Measurements from ENCODE around the gene GOLM1.

The GOLM1 gene

GRCh38 chr9:86093788-86094555 lies 5.4 kb downstream of the GOLM1 start (continued):
- no peak for TF ChIP-seq PBX3 (CRISPR knock-in tag; IDR thresholded peaks at IDR 0.05)
- TF ChIP-seq ZNF670 (tag by site-specific recombination; IDR thresholded peaks at IDR 0.05; ENCODE audit: low read depth): no peak
- TF ChIP-seq GLIS1 (tag by site-specific recombination; IDR thresholded peaks at IDR 0.05): no peak
- TF ChIP-seq ZNF561 (tag by site-specific recombination; IDR thresholded peaks at IDR 0.05; ENCODE audit: borderline replicate concordance): peak; percentile 65; the same call in 1 of the 2 replicates

- Histone ChIP-seq H3K27ac (ENCODE audit: extremely low read depth, low read depth, low read length) (no peak overlapping the region), H3K4me1 (ENCODE audit: control insufficient read depth, insufficient read depth, low read length) (peaks cover 7% of the 10 kb centered on the region), H3K36me3 (ENCODE audit: control insufficient read depth in 2 of 2, insufficient read depth in 1 of 2, low read length in 2 of 2) (no peaks in the 10 kb centered on the region; a peak in 1 of 3 replicates), H3K9me3 (ENCODE audit: control insufficient read depth, insufficient read depth, low read depth, low read length) (no peaks in the 10 kb centered on the region), H3K4me3 (ENCODE audit: low read depth, low read length) (no peak overlapping the region)
- CTCF ChIA-PET: interaction anchor here (0.6 kb wide), 1 partner anchor 443 kb away, joined by 3 read pairs; no protein-coding TSS in a partner anchor
- TF ChIP-seq ZNF530 (tag by site-specific recombination; IDR thresholded peaks at IDR 0.05; ENCODE audit: low read depth): no peak
- no peak for TF ChIP-seq PRDM6 (tag by site-specific recombination; IDR thresholded peaks at IDR 0.05)
- no peak for TF ChIP-seq ZBTB21 (tag by site-specific recombination; IDR thresholded peaks at IDR 0.05)
- TF ChIP-seq ZBTB8A (tag by site-specific recombination; IDR thresholded peaks at IDR 0.05): no peak
- TF ChIP-seq ZNF133 (tag by site-specific recombination; IDR thresholded peaks at IDR 0.05): no peak
- TF ChIP-seq ZNF274 (IDR thresholded peaks at IDR 0.05; ENCODE audit: low read length): no peak
- TF ChIP-seq ZNF274 (tag by site-specific recombination; IDR thresholded peaks at IDR 0.05; ENCODE audit: borderline replicate concordance): no peak
- no peak for TF ChIP-seq ZBTB1 (tag by site-specific recombination; IDR thresholded peaks at IDR 0.05)
- no peak for TF ChIP-seq MYNN (tag by site-specific recombination; IDR thresholded peaks at IDR 0.05; ENCODE audit: borderline replicate concordance)
- POLR2A ChIA-PET: no interaction called here
Observed at GRCh38 chr9:86091477-86091876, 7.9 kb downstream of the GOLM1 start.

GRCh38 chr9:86082870-86083269 lies 16.5 kb downstream of the GOLM1 start:
- Histone ChIP-seq H3K4me1 (ENCODE audit: control insufficient read depth, insufficient read depth, low read length) (peaks cover 12% of the 10 kb centered on the region), H3K4me3 (ENCODE audit: low read depth, low read length) (no peak overlapping the region), H3K9me3 (ENCODE audit: control insufficient read depth, insufficient read depth, low read depth, low read length) (no peaks in the 10 kb centered on the region), H3K36me3 (ENCODE audit: control insufficient read depth in 2 of 2, insufficient read depth in 1 of 2, low read length in 2 of 2) (peaks cover 0 to 14% of the 10 kb centered on the region in 2 experiments; a peak in 1 of 3 replicates), H3K27ac (ENCODE audit: extremely low read depth, low read depth, low read length) (no peak overlapping the region)
- CTCF ChIA-PET: interaction anchor here (0.5 to 1.3 kb wide), 2 partner anchors 119 to 156 kb away, joined by 4 read pairs; no protein-coding TSS in a partner anchor
- POLR2A ChIA-PET: no interaction called here
- peak; percentile 70 for TF ChIP-seq PRDM10 (tag by site-specific recombination; IDR thresholded peaks at IDR 0.05)
- TF ChIP-seq ZNF626 (tag by site-specific recombination; IDR thresholded peaks at IDR 0.05): no peak
- no peak for TF ChIP-seq ZFHX2 (tag by site-specific recombination; conservative IDR thresholded peaks at IDR 0.05)
- TF ChIP-seq ZNF529 (tag by site-specific recombination; IDR thresholded peaks at IDR 0.05; ENCODE audit: insufficient replicate concordance): no peak
- no peak for TF ChIP-seq ZNF544 (tag by site-specific recombination; IDR thresholded peaks at IDR 0.05)
- TF ChIP-seq ZNF660 (tag by site-specific recombination; IDR thresholded peaks at IDR 0.05): no peak
- no peak for TF ChIP-seq ZNF214 (tag by site-specific recombination; IDR thresholded peaks at IDR 0.05; ENCODE audit: borderline replicate concordance)
- TF ChIP-seq ZBTB8A (tag by site-specific recombination; IDR thresholded peaks at IDR 0.05): peak; percentile 62
- TF ChIP-seq ZIC2 (tag by site-specific recombination; IDR thresholded peaks at IDR 0.05): peak; percentile 60
- no peak for TF ChIP-seq ZNF501 (tag by site-specific recombination; IDR thresholded peaks at IDR 0.05)
- no peak for TF ChIP-seq ZNF112 (tag by site-specific recombination; IDR thresholded peaks at IDR 0.05)
- TF ChIP-seq TRIM28 (IDR thresholded peaks at IDR 0.05; ENCODE audit: borderline replicate concordance, low read length): no peak
- TF ChIP-seq PRDM4 (tag by site-specific recombination; IDR thresholded peaks at IDR 0.05): no peak

Data from HEK293 (cell line).